ENCODE results near the gene UBAC2.

GRCh38 chr13:99273128-99273527, 72.5 kb downstream of the UBAC2 start:
- TF ChIP-seq POLR2A (IDR thresholded peaks at IDR 0.05; ENCODE audit: low read depth, low read length) (no peak), POLR2AphosphoS5 (IDR thresholded peaks at IDR 0.05; ENCODE audit: low read depth, low read length) (no peak)
